ENCODE measurements around the gene RAF1.
"Not testable (repeated sequence)": the region's sequence is repeated elsewhere in the genome, so short reads cannot be mapped to it uniquely, and the experiment has no call there.

The RAF1 gene

GRCh38 chr3:12663936-12664908 lies at the start of gene RAF1:
Gene RAF1 (minus strand): TSS chr3:12664117. CDS start chr3:12618721, 45,396 bp downstream.
- peak; percentile 40 for DNase-seq

- DNase-seq, result no peak
Measured at GRCh38 chr3:12710062-12710461, 46.1 kb upstream of the RAF1 start.

- no peak for DNase-seq
Measured at GRCh38 chr3:12709334-12709733, 45.4 kb upstream of the RAF1 start.

- DNase-seq, result no peak
Measured at GRCh38 chr3:12708584-12709192, 44.8 kb upstream of the RAF1 start.

- DNase-seq, result no peak
Measured at GRCh38 chr3:12707449-12707848, 43.5 kb upstream of the RAF1 start.

GRCh38 chr3:12706504-12707253 lies 42.8 kb upstream of the RAF1 start:
- no peak for DNase-seq

GRCh38 chr3:12705981-12706380 lies 42.1 kb upstream of the RAF1 start:
- DNase-seq, result no peak

GRCh38 chr3:12705374-12705926 lies 41.5 kb upstream of the RAF1 start:
- DNase-seq, result no peak

GRCh38 chr3:12702501-12702900 lies 38.6 kb upstream of the RAF1 start:
- no peak for DNase-seq

- DNase-seq, result not testable (repeated sequence)
Measured at GRCh38 chr3:12701601-12702000, 37.7 kb upstream of the RAF1 start.

GRCh38 chr3:12700800-12701199 lies 36.9 kb upstream of the RAF1 start:
- no peak for DNase-seq

- no peak for DNase-seq
Measured at GRCh38 chr3:12695916-12696315, 32.0 kb upstream of the RAF1 start.

GRCh38 chr3:12695112-12695511 lies 31.2 kb upstream of the RAF1 start:
- no peak for DNase-seq

GRCh38 chr3:12692444-12692843 lies 28.5 kb upstream of the RAF1 start:
- no peak for DNase-seq

- DNase-seq, result no peak
Measured at GRCh38 chr3:12689997-12690711, 26.2 kb upstream of the RAF1 start.

- no peak for DNase-seq
Measured at GRCh38 chr3:12687948-12688347, 24.0 kb upstream of the RAF1 start.

- DNase-seq, result no peak
Measured at GRCh38 chr3:12686096-12686495, 22.2 kb upstream of the RAF1 start.

GRCh38 chr3:12681943-12682390 lies 18.1 kb upstream of the RAF1 start:
- no peak for DNase-seq

GRCh38 chr3:12681089-12681942 lies 17.4 kb upstream of the RAF1 start:
- DNase-seq, result no peak

GRCh38 chr3:12679468-12679867 lies 15.6 kb upstream of the RAF1 start:
- DNase-seq, result no peak

GRCh38 chr3:12677616-12678015 lies 13.7 kb upstream of the RAF1 start:
- no peak for DNase-seq

Data from NCI-H1436 treated with DMSO at 0.1 percent for 48 hours (cell line).